Omental fat pad (tissue), 4 donors: ENCODE measurements around the gene GARS1. TPM values are rescaled to one million over a fixed set of nuclear protein-coding genes. Genes with fewer than 3 reads are reported as not detected.

ENCODE experiments used
- ATAC-seq: fragments of 150-250 bp; one replicate; pipeline ENCODE4 v1.9.1; 2016; ENCODE audit warnings: mild to moderate bottlenecking, moderate library complexity; ENCODE audit not compliant: low FRiP score
- DNase-seq: peaks from one replicate; pipeline ENCODE4 v3.0.0-alpha.2; 2019; ENCODE audit warnings: low spot score
- CTCF ChIP-seq, 3 donors: fragments of 450-650 bp; IDR thresholded peaks; one replicate each; pipeline ENCODE4 v1.5.1; 2016 to 2017; ENCODE audit warnings: antibody characterized with exemption in 3 of 3, mild to moderate bottlenecking in 3 of 3, moderate library complexity in 2 of 3
- total RNA-seq, 4 donors: library from RNA; depleted of rRNA; stranded (reverse); fragments of >200 nt; gene quantifications; one replicate each; pipeline ENCODE4 v1.1.0, GENCODE V29; 2016

Gene GARS1
- total RNA-seq, 4 donors from 2014 or later, result 66.8 to 136 (median 105) TPM

GRCh38 chr7:30553141-30553540 lies 41.5 kb upstream of the GARS1 start:
- DNase-seq (no peak), ATAC-seq (no peak)
- no peak for TF ChIP-seq CTCF (IDR thresholded peaks at IDR 0.05)

GRCh38 chr7:30553546-30553945 lies 41.1 kb upstream of the GARS1 start:
- ATAC-seq, result no peak
- DNase-seq, result no peak
- no peak for TF ChIP-seq CTCF (IDR thresholded peaks at IDR 0.05)

GRCh38 chr7:30555525-30555924 lies 39.2 kb upstream of the GARS1 start:
- DNase-seq, result no peak
- no peak for TF ChIP-seq CTCF (IDR thresholded peaks at IDR 0.05)

GRCh38 chr7:30556840-30557239 lies 37.8 kb upstream of the GARS1 start:
- ATAC-seq (peak; percentile 34), DNase-seq (no peak)
- TF ChIP-seq CTCF (IDR thresholded peaks at IDR 0.05), result no peak

More at GRCh38 chr7:30555525-30555924, 39.2 kb upstream of the GARS1 start:
- no peak for ATAC-seq

GRCh38 chr7:30557245-30557644 lies 37.4 kb upstream of the GARS1 start:
- TF ChIP-seq CTCF (IDR thresholded peaks at IDR 0.05), result no peak
- ATAC-seq, result no peak
- no peak for DNase-seq

- no peak for DNase-seq
- ATAC-seq, result no peak
- no peak for TF ChIP-seq CTCF (IDR thresholded peaks at IDR 0.05)
Observed at GRCh38 chr7:30559611-30560010, 35.1 kb upstream of the GARS1 start.

GRCh38 chr7:30561389-30561788 lies 33.3 kb upstream of the GARS1 start:
- no peak for DNase-seq
- no peak for ATAC-seq
- no peak for TF ChIP-seq CTCF (IDR thresholded peaks at IDR 0.05)
